GM19240 (cell line): ENCODE measurements around the gene RAB24.
"Not testable (repeated sequence)": the region's sequence is repeated elsewhere in the genome, so short reads cannot be mapped to it uniquely, and the experiment has no call there.

ENCODE experiments used
- DNase-seq: peaks from one replicate; pipeline ENCODE4 v3.0.0; 2011; ENCODE audit warnings: low spot score; ENCODE audit not compliant: insufficient read length

Gene RAB24

GRCh38 chr5:177311723-177312648 lies 8.5 kb upstream of the RAB24 start, which contains the start of gene MXD3:
TSS of gene MXD3 (minus strand) at chr5:177311898. CDS start at chr5:177311830, 68 bp downstream.
- peak; percentile 83 for DNase-seq

GRCh38 chr5:177311392-177311722 lies 7.8 kb upstream of the RAB24 start:
- DNase-seq, result no peak

- DNase-seq, result no peak
These were observed 7.4 kb upstream of the RAB24 start for GRCh38 chr5:177310757-177311391.

DNA sequence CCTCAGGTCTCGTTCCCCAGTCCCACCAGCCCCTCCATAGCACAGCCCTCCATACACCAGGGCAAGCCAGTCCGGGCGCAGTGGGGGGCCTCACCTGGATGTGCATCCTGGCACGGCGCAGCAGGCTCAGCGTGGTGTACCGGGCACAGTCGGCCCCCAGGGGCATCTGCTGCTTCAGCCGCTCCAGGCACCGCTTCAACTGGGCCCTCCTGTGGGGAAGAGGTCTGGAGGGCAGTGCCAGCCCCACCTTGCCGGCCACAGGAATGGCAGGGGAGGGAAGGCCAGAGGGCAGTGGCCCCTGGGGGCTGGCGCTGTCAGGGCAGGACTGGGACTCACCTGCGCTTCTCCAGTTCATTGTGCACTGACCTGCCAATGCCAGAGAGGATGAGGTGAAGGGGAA lies 6.8 kb upstream of the RAB24 start:
- no peak for DNase-seq

GRCh38 chr5:177309351-177310191 lies 6.1 kb upstream of the RAB24 start:
- no peak for DNase-seq

GRCh38 chr5:177308740-177309139 lies 5.2 kb upstream of the RAB24 start:
- DNase-seq, result no peak

GRCh38 chr5:177307544-177308363 lies 4.2 kb upstream of the RAB24 start:
- no peak for DNase-seq

GRCh38 chr5:177306674-177307543 lies 3.4 kb upstream of the RAB24 start:
- no peak for DNase-seq

DNA sequence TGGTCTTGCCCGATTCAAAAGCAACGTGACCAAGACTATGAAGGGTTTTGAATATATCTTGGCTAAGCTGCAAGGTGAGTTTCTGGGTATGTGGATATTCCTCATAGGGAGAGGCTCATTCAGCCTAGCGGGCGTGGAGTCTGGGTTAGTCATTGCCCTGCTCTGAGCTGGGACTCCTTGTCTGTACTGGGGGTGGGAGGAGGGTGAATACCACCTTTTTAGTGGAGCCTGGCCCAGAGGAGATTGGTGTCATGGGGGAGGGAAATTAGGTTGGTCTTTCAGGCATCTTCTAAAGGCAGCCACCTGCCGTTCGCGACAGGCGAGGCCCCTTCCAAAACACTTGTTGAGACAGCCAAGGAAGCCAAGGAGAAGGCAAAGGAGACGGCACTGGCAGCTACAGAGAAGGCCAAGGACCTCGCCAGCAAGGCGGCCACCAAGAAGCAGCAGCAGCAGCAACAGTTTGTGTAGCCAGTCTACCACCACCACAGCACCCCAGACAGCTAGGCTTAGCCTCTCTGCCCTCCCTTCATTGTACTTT lies 2.7 kb upstream of the RAB24 start:
- DNase-seq, result not testable (repeated sequence)

DNA sequence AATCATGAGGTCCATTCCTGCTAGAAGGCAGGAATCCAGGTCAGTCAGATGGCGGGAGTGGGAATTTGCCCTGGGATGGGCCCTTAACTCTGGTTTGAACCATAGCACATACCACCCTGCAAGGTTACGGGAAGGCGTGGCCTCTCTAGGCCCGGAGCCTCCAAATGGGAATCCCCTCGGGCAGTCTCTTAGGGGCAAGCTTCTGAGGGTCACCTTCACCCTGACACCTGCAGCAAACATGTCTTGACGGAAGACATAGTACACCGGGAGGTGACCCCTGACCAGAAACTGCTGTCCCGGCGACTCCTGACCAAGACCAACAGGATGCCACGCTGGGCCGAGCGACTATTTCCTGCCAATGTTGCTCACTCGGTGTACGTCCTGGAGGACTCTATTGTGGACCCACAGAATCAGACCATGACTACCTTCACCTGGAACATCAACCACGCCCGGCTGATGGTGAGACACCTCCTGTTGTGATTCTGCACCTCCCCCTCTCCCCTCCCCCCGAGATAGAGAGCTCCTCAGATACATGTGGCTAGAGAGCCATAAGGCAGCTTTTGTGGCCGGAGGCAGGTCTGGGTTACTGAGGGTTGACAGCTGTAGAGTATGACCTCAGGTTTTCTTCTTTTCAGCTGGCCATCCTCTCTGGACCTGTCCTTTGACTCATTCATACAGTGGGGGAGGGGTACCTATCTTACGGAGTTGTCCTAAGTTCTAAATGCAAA lies 1.0 kb upstream of the RAB24 start:
- no peak for DNase-seq

GRCh38 chr5:177303925-177304391 lies 439 bp upstream of the RAB24 start:
- DNase-seq, result no peak

DNA sequence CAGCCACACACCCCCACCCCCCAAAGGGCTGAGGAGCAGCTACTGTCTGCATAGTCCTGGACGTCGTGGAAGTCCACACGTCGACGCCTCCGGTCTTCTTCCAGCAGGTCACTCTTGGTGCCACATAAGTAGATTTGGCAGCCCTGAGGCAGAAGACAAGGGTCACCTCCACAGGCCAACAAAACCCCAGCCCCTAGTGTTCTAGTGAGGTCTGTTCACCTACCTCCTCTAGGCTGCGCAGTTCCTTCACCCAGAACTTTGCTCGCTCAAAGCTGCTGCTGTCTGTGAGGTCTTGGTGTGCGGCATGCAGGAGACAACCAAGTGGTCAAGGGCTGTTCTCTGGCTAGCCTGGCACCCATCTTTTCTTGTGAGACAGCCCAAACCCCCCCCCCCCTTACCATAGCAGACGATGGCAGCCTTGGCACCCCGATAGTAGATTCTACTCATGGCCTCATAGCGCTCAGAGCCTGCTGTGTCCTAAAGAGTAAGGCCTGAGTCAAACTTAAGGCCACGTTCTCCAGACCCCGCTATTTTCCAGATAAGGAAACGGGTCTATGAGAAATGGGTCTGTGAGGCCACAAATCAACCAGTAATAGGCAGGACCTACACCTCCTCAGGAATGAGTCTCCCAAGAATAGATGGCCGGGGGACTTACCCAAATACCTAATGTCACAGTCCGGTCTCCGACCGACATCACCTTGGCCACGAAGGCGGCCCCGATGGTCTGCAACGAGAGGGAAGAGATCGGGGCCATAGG lies 987 bp downstream of the RAB24 start:
- no peak for DNase-seq

GRCh38 chr5:177301503-177302165 lies 1.9 kb downstream of the RAB24 start:
- no peak for DNase-seq

DNA sequence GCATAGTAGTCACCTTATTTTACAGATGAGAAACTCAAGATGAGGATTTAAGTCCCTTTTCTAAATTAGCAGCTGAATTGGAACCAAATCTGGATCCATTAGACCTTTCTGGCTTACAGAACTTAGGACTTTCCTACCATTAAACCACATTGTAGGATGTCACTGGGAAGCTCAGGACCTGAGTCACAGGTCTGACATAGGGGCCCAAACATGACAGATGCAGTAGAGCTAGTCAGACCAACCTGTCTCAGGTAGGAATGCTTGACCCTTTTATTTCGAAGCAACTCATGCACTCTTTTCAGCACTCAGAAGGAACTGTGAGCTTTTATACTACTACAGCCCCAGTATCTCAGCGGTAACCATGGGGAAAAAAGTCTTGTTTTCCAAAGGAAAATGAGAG lies 2.6 kb downstream of the RAB24 start:
- no peak for DNase-seq

- DNase-seq, result no peak
These were observed 3.2 kb downstream of the RAB24 start for GRCh38 chr5:177300236-177300880.

- DNase-seq, result no peak
These were observed 3.8 kb downstream of the RAB24 start for GRCh38 chr5:177299697-177300096.

DNA sequence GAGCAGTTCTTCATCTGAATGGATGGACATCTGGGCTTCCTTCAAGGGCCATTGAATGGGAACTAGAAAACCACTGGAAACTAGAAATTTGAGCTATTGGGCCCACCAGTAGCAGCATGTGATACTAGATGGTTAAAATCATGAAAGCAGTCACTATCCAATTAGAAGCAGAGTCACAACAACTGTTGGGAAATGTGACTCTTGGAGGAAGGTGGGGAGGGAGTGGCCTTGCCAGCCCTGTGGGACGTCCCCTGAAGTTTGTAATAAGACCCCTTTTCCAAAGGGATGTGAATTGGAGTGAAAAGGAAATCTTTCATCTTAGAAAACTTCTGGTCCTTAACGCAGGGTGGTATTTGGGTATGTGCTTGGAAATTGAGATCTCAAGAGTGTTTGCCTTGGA lies 5.6 kb downstream of the RAB24 start:
- no peak for DNase-seq
